Trophoblast cell (in vitro differentiated cells and primary cell): ENCODE measurements around the gene PLEKHA4.

ENCODE experiments used
- DNase-seq, 2 donors: peaks; one replicate each; pipeline ENCODE4 v3.0.0-alpha.2; 2016
- H2AFZ ChIP-seq: 2 replicates; pipeline ENCODE4 v1.6.1; 2013; ENCODE audit warnings: low read length, moderate library complexity, mild to moderate bottlenecking; ENCODE audit not compliant: insufficient read depth, poor library complexity
- H2AK5ac ChIP-seq: 2 replicates; pipeline ENCODE4 v1.6.1; 2013; ENCODE audit warnings: mild to moderate bottlenecking, low read length
- H2BK120ac ChIP-seq: 2 replicates; pipeline ENCODE4 v1.6.1; 2013; ENCODE audit warnings: low read length, mild to moderate bottlenecking, moderate library complexity; ENCODE audit not compliant: insufficient read depth, poor library complexity
- H2BK12ac ChIP-seq: 2 replicates; pipeline ENCODE4 v1.6.1; 2013; ENCODE audit warnings: mild to moderate bottlenecking, low read length, moderate library complexity
- H2BK5ac ChIP-seq: 2 replicates; pipeline ENCODE4 v1.6.1; 2013; ENCODE audit warnings: low read length, low read depth, moderate library complexity, mild to moderate bottlenecking; ENCODE audit not compliant: poor library complexity
- H3K14ac ChIP-seq: 2 replicates; pipeline ENCODE4 v1.6.1; 2013; ENCODE audit warnings: mild to moderate bottlenecking, low read length
- H3K18ac ChIP-seq: 2 replicates; pipeline ENCODE4 v1.6.1; 2013; ENCODE audit warnings: mild to moderate bottlenecking, low read length
- H3K23ac ChIP-seq: 2 replicates; pipeline ENCODE4 v1.6.1; 2013; ENCODE audit warnings: low read length
- H3K27ac ChIP-seq: 2 replicates; pipeline ENCODE4 v1.5.1; 2013; ENCODE audit warnings: low read depth, mild to moderate bottlenecking, inconsistent platforms, low read length, moderate library complexity
- H3K27me3 ChIP-seq: 2 replicates; pipeline ENCODE4 v1.6.1; 2013; ENCODE audit warnings: inconsistent platforms, mild to moderate bottlenecking, low read length, moderate library complexity; ENCODE audit not compliant: insufficient read depth
- H3K36me3 ChIP-seq, 2 experiments: 1 replicate in 1 of 2; 2 replicates in 1 of 2; pipeline ENCODE4 v1.6.1; 2013; ENCODE audit warnings: low read length in 2 of 2, mild to moderate bottlenecking in 2 of 2, moderate library complexity in 1 of 2; ENCODE audit not compliant: insufficient read depth in 2 of 2, control insufficient read depth in 1 of 2
- H3K4ac ChIP-seq: 2 replicates; pipeline ENCODE4 v1.6.1; 2013; ENCODE audit warnings: low read depth, mild to moderate bottlenecking, low read length, moderate library complexity
- H3K4me1 ChIP-seq, 2 experiments: 1 replicate in 1 of 2; 2 replicates in 1 of 2; pipeline ENCODE4 v1.6.1; 2013; ENCODE audit warnings: low read length in 2 of 2, mild to moderate bottlenecking in 2 of 2, moderate library complexity in 1 of 2; ENCODE audit not compliant: insufficient read depth in 2 of 2, control insufficient read depth in 1 of 2
- H3K4me2 ChIP-seq: 2 replicates; pipeline ENCODE4 v1.6.1; 2013; ENCODE audit warnings: inconsistent platforms, mild to moderate bottlenecking, low read length, moderate library complexity
- H3K4me3 ChIP-seq: 2 replicates; pipeline ENCODE4 v1.5.1; 2013; ENCODE audit warnings: mild to moderate bottlenecking, low read depth, low read length, inconsistent platforms
- H3K79me1 ChIP-seq: one replicate; pipeline ENCODE4 v1.6.1; 2013; ENCODE audit warnings: low read length
- H3K79me2 ChIP-seq: 2 replicates; pipeline ENCODE4 v1.6.1; 2013; ENCODE audit warnings: low read length, mild to moderate bottlenecking; ENCODE audit not compliant: control insufficient read depth, insufficient read depth, poor library complexity
- H3K9ac ChIP-seq: 2 replicates; pipeline ENCODE4 v1.6.1; 2013; ENCODE audit warnings: mild to moderate bottlenecking, low read length
- H3K9me3 ChIP-seq: 2 replicates; pipeline ENCODE4 v1.6.1; 2013; ENCODE audit warnings: low read depth, mild to moderate bottlenecking, control low read depth, inconsistent platforms, low read length; ENCODE audit not compliant: insufficient read depth
- H4K12ac ChIP-seq: 2 replicates; pipeline ENCODE4 v1.6.1; 2013; ENCODE audit warnings: low read depth, mild to moderate bottlenecking, low read length, moderate library complexity
- H4K8ac ChIP-seq: 2 replicates; pipeline ENCODE4 v1.6.1; 2013; ENCODE audit warnings: low read depth, mild to moderate bottlenecking, low read length, moderate library complexity
- H4K91ac ChIP-seq: one replicate; pipeline ENCODE4 v1.6.1; 2013; ENCODE audit warnings: low read depth, mild to moderate bottlenecking, low read length, moderate library complexity
- WGBS: extraction: QIAGEN DNeasy Blood & Tissue Kit; methylation state at CpG from one replicate; pipeline ENCODE4 v1.1.7; 2013; ENCODE audit warnings: missing lambda C conversion rate; ENCODE audit not compliant: insufficient read length, insufficient coverage; ENCODE audit errors: extremely low coverage; 5-methylcytosine and 5-hydroxymethylcytosine counted together

The PLEKHA4 gene

DNA sequence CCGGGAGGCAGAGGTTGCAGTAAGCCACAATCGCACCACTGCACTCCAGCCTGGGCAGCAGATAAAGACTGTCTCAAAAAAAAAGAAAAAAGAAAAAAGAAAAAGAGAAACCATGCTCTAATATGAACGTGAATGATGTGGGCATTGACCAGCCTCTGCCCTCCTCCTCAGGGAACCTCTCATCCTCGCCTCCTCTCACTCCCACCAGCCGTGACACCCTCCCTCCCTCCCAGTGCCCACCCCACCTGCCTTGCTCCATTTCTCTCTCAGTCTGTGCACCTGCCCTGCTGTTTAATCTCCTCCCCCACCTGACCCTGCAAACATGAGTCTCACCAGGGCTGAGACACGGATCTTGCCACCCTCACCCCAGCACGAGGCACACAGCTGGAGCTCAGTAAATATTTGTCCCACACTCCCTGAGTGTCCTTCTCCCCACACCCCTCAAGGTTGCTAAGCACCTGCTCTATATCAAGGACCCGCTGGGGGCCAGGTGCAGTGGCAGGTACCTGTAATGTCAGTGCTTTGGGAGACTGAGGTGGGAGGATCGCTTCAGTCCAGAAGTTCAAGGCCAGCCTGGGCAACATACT, 50.1 kb downstream of the PLEKHA4 start:
- H3K14ac ChIP-seq = no peak overlapping the region
- no peak for DNase-seq
- no peak overlapping the region for H2BK120ac ChIP-seq
- H2BK5ac ChIP-seq = no peak overlapping the region
- H3K9me3 ChIP-seq = peaks cover 5% of the 10 kb centered on the region
- H2AFZ ChIP-seq = no peak overlapping the region
- H3K18ac ChIP-seq = no peak overlapping the region
- no peaks in the 10 kb centered on the region for H3K4me1 ChIP-seq
- H3K27ac ChIP-seq = no peak overlapping the region
- H3K27me3 ChIP-seq = no peaks in the 10 kb centered on the region
- no peaks in the 10 kb centered on the region for H3K79me2 ChIP-seq
- H4K91ac ChIP-seq = no peak overlapping the region
- no peaks in the 10 kb centered on the region for H3K79me1 ChIP-seq
- no peak overlapping the region for H3K4me3 ChIP-seq
- no peak overlapping the region for H4K12ac ChIP-seq
- H2AK5ac ChIP-seq = no peak overlapping the region
- no peaks in the 10 kb centered on the region for H3K36me3 ChIP-seq
- no peak overlapping the region for H3K9ac ChIP-seq
- no peak overlapping the region for H2BK12ac ChIP-seq
- H3K4ac ChIP-seq = no peak overlapping the region
- H3K4me2 ChIP-seq = no peak overlapping the region
- no peak overlapping the region for H3K23ac ChIP-seq
- no peak overlapping the region for H4K8ac ChIP-seq
- no CpG with 5 or more reads among the region's 9 CpGs for WGBS

DNA sequence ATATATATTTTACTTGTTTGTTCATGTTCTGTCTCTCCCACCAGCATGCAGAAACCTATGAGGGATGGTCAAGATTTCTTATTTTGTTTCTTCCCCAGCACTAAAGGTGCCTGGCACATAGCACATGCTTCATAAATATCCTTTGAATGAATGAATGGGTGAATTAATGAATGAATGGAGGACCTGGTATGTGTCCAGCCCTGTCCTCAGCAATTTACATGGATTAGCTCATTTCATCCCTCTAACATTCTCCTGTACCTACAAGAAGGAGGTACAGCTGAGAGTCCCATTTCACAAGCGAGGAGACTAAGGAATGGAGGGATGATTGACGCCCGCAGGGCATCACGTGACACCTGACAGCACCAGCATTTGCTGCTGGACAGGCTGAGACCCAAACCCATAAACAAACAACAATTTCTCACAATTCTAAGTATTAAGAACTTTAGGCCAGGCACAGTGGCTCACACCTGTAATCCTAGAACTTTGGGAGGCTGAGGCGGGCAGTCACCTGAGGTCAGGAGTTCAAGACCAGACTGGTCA, 50.8 kb downstream of the PLEKHA4 start:
- peak; percentile 78 to 90 for DNase-seq
- Histone ChIP-seq H2AFZ (no peak overlapping the region), H3K9ac (no peak overlapping the region), H3K18ac (no peak overlapping the region), H3K27ac (no peak overlapping the region), H3K4me1 (peaks cover 0 to under 1% of the 10 kb centered on the region in 2 experiments), H4K91ac (no peak overlapping the region), H3K27me3 (no peaks in the 10 kb centered on the region), H2AK5ac (no peak overlapping the region), H3K79me2 (no peaks in the 10 kb centered on the region), H3K4ac (no peak overlapping the region), H2BK120ac (no peak overlapping the region), H3K4me2 (no peak overlapping the region), H3K14ac (no peak overlapping the region), H4K12ac (no peak overlapping the region), H3K4me3 (no peak overlapping the region), H3K9me3 (peaks cover 5% of the 10 kb centered on the region), H2BK5ac (no peak overlapping the region), H3K36me3 (no peaks in the 10 kb centered on the region), H2BK12ac (no peak overlapping the region), H3K79me1 (no peaks in the 10 kb centered on the region), H4K8ac (no peak overlapping the region), H3K23ac (no peak overlapping the region)
- WGBS = no CpG with 5 or more reads among the region's 5 CpGs

DNA sequence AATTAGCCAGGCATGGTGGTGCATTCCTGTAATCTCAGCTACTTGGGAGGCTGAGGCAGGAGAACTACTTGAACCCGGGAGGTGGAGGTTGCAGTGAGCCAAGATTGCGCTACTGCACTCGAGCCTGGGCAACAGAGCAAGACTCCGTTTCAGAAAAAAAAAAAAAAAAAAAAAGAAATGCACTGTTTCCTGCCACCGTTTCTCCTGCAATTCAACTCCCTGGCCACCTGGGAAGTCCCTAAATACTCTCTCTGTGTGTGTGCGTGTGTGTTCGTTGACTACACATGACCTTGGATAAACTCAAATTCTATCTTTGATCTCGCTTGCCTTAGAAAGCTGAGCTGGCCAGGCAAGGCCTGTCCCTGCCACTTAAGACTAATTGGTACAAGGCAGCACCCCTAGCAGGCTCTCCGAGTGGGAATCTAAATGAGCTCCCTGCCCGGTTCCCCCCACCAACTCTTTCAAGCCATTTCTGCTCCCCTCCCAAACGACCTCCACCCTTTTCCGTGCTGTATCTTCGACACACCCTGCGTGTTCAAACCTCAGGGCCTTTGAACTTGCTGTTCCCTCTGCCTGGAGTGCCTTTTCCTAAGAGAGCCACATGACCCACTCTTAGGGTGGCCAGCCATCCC, 52.4 kb downstream of the PLEKHA4 start:
- peak; percentile 42 to 75 for DNase-seq
- no peaks in the 10 kb centered on the region for H3K79me2 ChIP-seq
- no CpG with 5 or more reads among the region's 14 CpGs for WGBS
- no peak overlapping the region for H3K4me2 ChIP-seq
- no peak overlapping the region for H4K91ac ChIP-seq
- H3K9me3 ChIP-seq = peaks cover 2% of the 10 kb centered on the region
- no peak overlapping the region for H3K4ac ChIP-seq
- no peak overlapping the region for H3K27ac ChIP-seq
- no peaks in the 10 kb centered on the region for H3K27me3 ChIP-seq
- H2AK5ac ChIP-seq = no peak overlapping the region
- no peak overlapping the region for H4K12ac ChIP-seq
- no peaks in the 10 kb centered on the region for H3K79me1 ChIP-seq
- H3K23ac ChIP-seq = no peak overlapping the region
- no peak overlapping the region for H3K4me3 ChIP-seq
- H2BK12ac ChIP-seq = no peak overlapping the region
- H2BK120ac ChIP-seq = no peak overlapping the region
- H3K14ac ChIP-seq = no peak overlapping the region
- no peak overlapping the region for H2AFZ ChIP-seq
- H3K18ac ChIP-seq = no peak overlapping the region
- H3K9ac ChIP-seq = no peak overlapping the region
- H3K36me3 ChIP-seq = no peaks in the 10 kb centered on the region
- peaks cover 0 to 8% of the 10 kb centered on the region in 2 experiments for H3K4me1 ChIP-seq
- H2BK5ac ChIP-seq = no peak overlapping the region
- no peak overlapping the region for H4K8ac ChIP-seq

DNA sequence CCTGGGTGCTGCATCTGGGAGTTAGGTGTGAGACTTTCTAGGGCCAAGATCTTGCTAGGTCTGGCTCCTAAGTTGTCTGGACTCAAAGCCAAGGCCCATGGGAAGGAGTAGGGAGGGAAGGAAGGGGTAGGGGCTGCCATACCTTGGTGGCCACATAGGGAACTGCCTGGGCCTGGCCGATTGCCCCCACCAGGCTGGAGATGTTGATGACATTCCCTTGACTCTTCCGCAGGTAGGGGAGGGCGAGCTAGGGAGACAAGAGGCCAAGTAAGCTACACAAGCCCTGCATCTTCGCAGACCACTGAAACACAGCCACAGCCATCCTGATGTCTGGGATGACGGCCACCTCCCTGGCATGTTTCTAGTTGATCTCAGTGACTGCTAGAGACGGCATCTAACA, 53.5 kb downstream of the PLEKHA4 start:
- Histone ChIP-seq H3K4me1 (peaks cover 0 to 8% of the 10 kb centered on the region in 2 experiments), H2AK5ac (no peak overlapping the region), H2AFZ (no peak overlapping the region), H3K18ac (no peak overlapping the region), H3K9ac (no peak overlapping the region), H3K23ac (no peak overlapping the region), H3K4me3 (no peak overlapping the region), H2BK5ac (no peak overlapping the region), H3K9me3 (peaks cover under 1% of the 10 kb centered on the region), H4K8ac (no peak overlapping the region), H3K4ac (no peak overlapping the region), H3K4me2 (no peak overlapping the region), H3K79me2 (no peaks in the 10 kb centered on the region), H4K12ac (no peak overlapping the region), H3K27ac (no peak overlapping the region), H3K14ac (no peak overlapping the region), H3K79me1 (peaks cover 2% of the 10 kb centered on the region), H3K36me3 (no peaks in the 10 kb centered on the region), H2BK12ac (no peak overlapping the region), H4K91ac (no peak overlapping the region), H3K27me3 (no peaks in the 10 kb centered on the region), H2BK120ac (no peak overlapping the region)
- DNase-seq = no peak
- no CpG with 5 or more reads among the region's 6 CpGs for WGBS
